DOHH2 (cell line): ENCODE results near the gene FMC1.

Experiments used
- EZH2phosphoT487 ChIP-seq: fragments of 200-600 bp; sonication (generic); IDR thresholded peaks from 2 replicates; pipeline ENCODE4 v1.6.1; 2017; ENCODE audit warnings: borderline replicate concordance, mild to moderate bottlenecking, antibody characterized with exemption, low read length, moderate library complexity, mixed read lengths
- TF ChIP-seq, protein P1 (sequence below): fragments of 200-600 bp; sonication (generic); IDR thresholded peaks from one replicate; pipeline ENCODE4 v1.5.1; 2014; ENCODE audit warnings: antibody characterized with exemption, mild to moderate bottlenecking, low read depth, low read length; ENCODE audit not compliant: poor library complexity, severe bottlenecking

DNA sequence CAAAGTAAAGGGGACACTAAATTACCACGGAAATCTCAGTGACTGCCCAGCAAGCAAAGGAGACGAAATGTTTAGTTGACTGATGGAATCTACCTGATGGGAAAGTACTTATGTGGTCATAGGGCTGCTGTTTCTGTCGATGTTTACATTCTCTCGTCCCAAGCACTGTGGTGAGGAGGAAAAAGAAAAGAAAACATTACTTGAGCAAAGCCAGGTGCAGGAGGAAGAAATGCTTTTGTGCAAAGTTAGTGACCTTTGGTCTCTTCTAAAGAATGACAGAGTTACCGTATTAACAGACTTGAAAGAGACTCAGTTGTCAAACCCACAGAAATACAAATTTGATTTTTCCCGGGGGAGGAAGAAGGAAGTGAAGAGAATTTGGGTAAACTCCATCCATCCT lies 43.3 kb upstream of the FMC1 start:
- TF ChIP-seq, protein P1, sequence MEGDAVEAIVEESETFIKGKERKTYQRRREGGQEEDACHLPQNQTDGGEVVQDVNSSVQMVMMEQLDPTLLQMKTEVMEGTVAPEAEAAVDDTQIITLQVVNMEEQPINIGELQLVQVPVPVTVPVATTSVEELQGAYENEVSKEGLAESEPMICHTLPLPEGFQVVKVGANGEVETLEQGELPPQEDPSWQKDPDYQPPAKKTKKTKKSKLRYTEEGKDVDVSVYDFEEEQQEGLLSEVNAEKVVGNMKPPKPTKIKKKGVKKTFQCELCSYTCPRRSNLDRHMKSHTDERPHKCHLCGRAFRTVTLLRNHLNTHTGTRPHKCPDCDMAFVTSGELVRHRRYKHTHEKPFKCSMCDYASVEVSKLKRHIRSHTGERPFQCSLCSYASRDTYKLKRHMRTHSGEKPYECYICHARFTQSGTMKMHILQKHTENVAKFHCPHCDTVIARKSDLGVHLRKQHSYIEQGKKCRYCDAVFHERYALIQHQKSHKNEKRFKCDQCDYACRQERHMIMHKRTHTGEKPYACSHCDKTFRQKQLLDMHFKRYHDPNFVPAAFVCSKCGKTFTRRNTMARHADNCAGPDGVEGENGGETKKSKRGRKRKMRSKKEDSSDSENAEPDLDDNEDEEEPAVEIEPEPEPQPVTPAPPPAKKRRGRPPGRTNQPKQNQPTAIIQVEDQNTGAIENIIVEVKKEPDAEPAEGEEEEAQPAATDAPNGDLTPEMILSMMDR, result no peak
- no peak for TF ChIP-seq EZH2phosphoT487
